WTC11 (cell line): ENCODE results near the gene MSL1. TPM values are rescaled to one million over a fixed set of nuclear protein-coding genes. Genes with fewer than 3 reads are reported as not detected.

Experiments
- ATAC-seq: fragments of 200-7000 bp; cut with Tn5 transposase; 2 replicates; pipeline ENCODE4 v1.10.0; 2021; ENCODE audit warnings: mild to moderate bottlenecking, moderate library complexity
- CTCF ChIA-PET: fragments of 300-600 bp; sonication (Branson Sonifier 250); formaldehyde crosslinking; loops from one replicate; lab custom pipeline; 2021; ENCODE audit warnings: antibody characterized with exemption; lab: Charles Lee
- POLR2A ChIA-PET: fragments of 350-600 bp; sonication (Branson Sonifier 250); formaldehyde crosslinking; loops from one replicate; lab custom pipeline; 2021; ENCODE audit warnings: antibody characterized with exemption; lab: Charles Lee
- DNase-seq: peaks from one replicate; pipeline ENCODE4 v3.0.0; 2021; ENCODE audit warnings: low spot score
- H3K27ac Mint-ChIP-seq: 2 replicates; pipeline ENCODE4 v1.8.0; 2021; ENCODE audit warnings: mixed read lengths
- H3K27me3 Mint-ChIP-seq: 2 replicates; pipeline ENCODE4 v1.8.0; 2021; ENCODE audit warnings: low read depth, mild to moderate bottlenecking, moderate library complexity, mixed read lengths
- H3K36me3 Mint-ChIP-seq: 2 replicates; pipeline ENCODE4 v1.8.0; 2021; ENCODE audit warnings: mixed read lengths
- H3K4me1 Mint-ChIP-seq: 2 replicates; pipeline ENCODE4 v1.8.0; 2022; ENCODE audit warnings: mixed read lengths
- H3K4me3 Mint-ChIP-seq: 2 replicates; pipeline ENCODE4 v1.8.0; 2021; ENCODE audit warnings: mild to moderate bottlenecking, moderate library complexity, mixed read lengths
- H3K9me3 Mint-ChIP-seq: 2 replicates; pipeline ENCODE4 v1.8.0; 2021; ENCODE audit warnings: mixed read lengths
- ATF1 ChIP-seq: sonication (generic); formaldehyde crosslinking; IDR thresholded peaks from 2 replicates; pipeline ENCODE4 v1.8.1; 2023; ENCODE audit warnings: mild to moderate bottlenecking, moderate library complexity, missing genetic modification reagents
- ATF2 ChIP-seq: sonication (generic); formaldehyde crosslinking; IDR thresholded peaks from 2 replicates; pipeline ENCODE4 v1.8.1; 2022; ENCODE audit warnings: low read depth, missing genetic modification reagents, borderline replicate concordance
- ESRRA ChIP-seq: sonication (generic); formaldehyde crosslinking; IDR thresholded peaks from 2 replicates; pipeline ENCODE4 v1.8.1; 2022; ENCODE audit warnings: mild to moderate bottlenecking, missing genetic modification reagents, borderline replicate concordance
- HMGXB4 ChIP-seq: sonication (generic); formaldehyde crosslinking; IDR thresholded peaks from 2 replicates; pipeline ENCODE4 v1.8.1; 2023; ENCODE audit warnings: mild to moderate bottlenecking, moderate library complexity, missing genetic modification reagents
- STAT6 ChIP-seq: sonication (generic); formaldehyde crosslinking; conservative IDR thresholded peaks from 2 replicates; pipeline ENCODE4 v1.8.1; 2023; ENCODE audit warnings: mild to moderate bottlenecking, low read depth, missing genetic modification reagents, moderate library complexity
- TP53 ChIP-seq: sonication (generic); formaldehyde crosslinking; IDR thresholded peaks from 2 replicates; pipeline ENCODE4 v1.8.1; 2023; ENCODE audit warnings: mild to moderate bottlenecking, missing genetic modification reagents
- ZBTB43 ChIP-seq: sonication (generic); formaldehyde crosslinking; IDR thresholded peaks from 2 replicates; pipeline ENCODE4 v1.8.1; 2023; ENCODE audit warnings: mild to moderate bottlenecking, missing genetic modification reagents
- ZMAT4 ChIP-seq: fragments of 250-450 bp; sonication (Bioruptor Pico); IDR thresholded peaks from 2 replicates; pipeline ENCODE4 v1.9.0; 2021; ENCODE audit warnings: mild to moderate bottlenecking
- ZNF281 ChIP-seq: sonication (generic); formaldehyde crosslinking; IDR thresholded peaks from 2 replicates; pipeline ENCODE4 v1.8.0; 2023; ENCODE audit warnings: mild to moderate bottlenecking, missing genetic modification reagents
- ZNF317 ChIP-seq: sonication (generic); formaldehyde crosslinking; IDR thresholded peaks from 2 replicates; pipeline ENCODE4 v1.8.1; 2023; ENCODE audit warnings: low read depth, mild to moderate bottlenecking, moderate library complexity, missing genetic modification reagents, borderline replicate concordance
- ZNF416 ChIP-seq: fragments of 250-450 bp; sonication (Bioruptor Pico); IDR thresholded peaks from 2 replicates; pipeline ENCODE4 v1.9.0; 2021; ENCODE audit warnings: mild to moderate bottlenecking, inconsistent platforms
- ZNF671 ChIP-seq: fragments of 250-450 bp; sonication (Bioruptor Pico); IDR thresholded peaks from 2 replicates; pipeline ENCODE4 v1.8.0; 2021; ENCODE audit warnings: mild to moderate bottlenecking
- total RNA-seq: library from RNA; stranded (reverse); gene quantifications from 3 replicates; pipeline ENCODE4 v1.2.3, GENCODE V29; 2021
- TF ChIP-seq, protein P1 (sequence below): fragments of 200-600 bp; IDR thresholded peaks from 2 replicates; pipeline ENCODE4 v1.8.0; 2022; ENCODE audit warnings: antibody characterized with exemption
- TF ChIP-seq, protein P2 (sequence below): sonication (generic); formaldehyde crosslinking; IDR thresholded peaks from 2 replicates; pipeline ENCODE4 v1.8.1; 2023; ENCODE audit warnings: mild to moderate bottlenecking, missing genetic modification reagents, moderate library complexity
- TF ChIP-seq, protein P3 (sequence below): fragments of 250-450 bp; sonication (Bioruptor Pico); conservative IDR thresholded peaks from 2 replicates; pipeline ENCODE4 v1.9.0; 2021; ENCODE audit warnings: mild to moderate bottlenecking

Gene MSL1
- total RNA-seq, 1 experiment from 2014 or later: 78.1 TPM

DNA sequence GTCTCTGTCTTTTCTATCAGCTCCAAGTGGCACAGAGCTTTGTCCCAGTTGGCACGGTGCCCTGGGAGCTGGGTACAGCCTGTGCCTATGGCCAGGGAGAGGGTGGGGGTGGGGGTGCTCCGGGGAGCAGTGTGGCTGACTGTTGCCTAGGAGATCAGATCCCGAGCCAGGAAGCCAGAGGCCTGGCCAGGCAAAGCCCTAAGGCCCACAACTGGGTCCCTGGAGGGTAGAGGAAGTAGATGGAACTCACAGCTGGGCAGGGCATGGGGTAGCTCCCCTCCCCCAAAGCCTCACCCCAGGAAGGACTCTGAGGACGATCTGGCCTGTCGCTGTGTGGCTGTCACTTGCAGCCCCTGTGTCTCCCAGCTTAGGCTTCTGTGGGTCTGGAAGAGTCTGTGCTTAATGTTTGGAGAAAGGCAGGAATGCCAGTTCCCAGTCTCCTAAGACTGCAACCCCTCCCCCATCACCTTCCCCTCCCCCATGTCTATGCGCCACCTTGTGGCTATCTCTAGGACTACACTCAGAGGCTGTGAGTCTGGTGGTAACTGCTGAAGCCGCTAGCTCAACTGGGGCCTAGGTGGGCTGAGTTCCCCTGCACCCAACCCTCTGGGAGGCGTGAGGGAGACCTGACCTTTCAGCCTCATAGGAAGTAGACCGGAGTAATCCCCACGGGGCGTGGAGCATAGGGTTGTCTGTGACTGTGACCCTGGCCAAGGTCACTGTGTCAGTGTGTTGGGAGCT lies 46.4 kb upstream of the MSL1 start:
- ATAC-seq (peak; percentile 74), DNase-seq (peak; percentile 87)
- CTCF ChIA-PET: interaction anchor here (0.5 to 7.3 kb wide), 48 partner anchors 9 to 426 kb away, joined by 3 to 252 read pairs (median 6); partner anchors contain the start of genes CASC3, CSF3, MED24 and NR1D1
- peaks cover 47% of the 10 kb centered on the region for H3K4me1 Mint-ChIP-seq
- H3K4me3 Mint-ChIP-seq: no peak overlapping the region
- POLR2A ChIA-PET: interaction anchor here (0.6 to 2.8 kb wide), 15 partner anchors 11 to 157 kb away, joined by 3 to 9 read pairs (median 3); partner anchors contain the start of genes MED24, PSMD3 and THRA
- no peaks in the 10 kb centered on the region for H3K27me3 Mint-ChIP-seq
- H3K9me3 Mint-ChIP-seq: no peaks in the 10 kb centered on the region
- H3K27ac Mint-ChIP-seq: peak overlapping the region; percentile 70; the same call in 1 of the 2 replicates
- TF ChIP-seq ZNF281 (peak; percentile 94), STAT6 (CRISPR knock-in tag) (no peak), ZNF416 (0 out of 2 replicates have a peak, but pooled peaks have one; percentile 19), HMGXB4 (CRISPR knock-in tag) (peak; percentile 34; the same call in 1 of the 2 replicates), ZNF317 (no peak), ZMAT4 (CRISPR knock-in tag) (no peak), TP53 (CRISPR knock-in tag) (0 out of 2 replicates have a peak, but pooled peaks have one; percentile 41), ZBTB43 (CRISPR knock-in tag) (no peak), ESRRA (CRISPR knock-in tag) (0 out of 2 replicates have a peak, but pooled peaks have one; percentile 21)
- TF ChIP-seq, protein P1, sequence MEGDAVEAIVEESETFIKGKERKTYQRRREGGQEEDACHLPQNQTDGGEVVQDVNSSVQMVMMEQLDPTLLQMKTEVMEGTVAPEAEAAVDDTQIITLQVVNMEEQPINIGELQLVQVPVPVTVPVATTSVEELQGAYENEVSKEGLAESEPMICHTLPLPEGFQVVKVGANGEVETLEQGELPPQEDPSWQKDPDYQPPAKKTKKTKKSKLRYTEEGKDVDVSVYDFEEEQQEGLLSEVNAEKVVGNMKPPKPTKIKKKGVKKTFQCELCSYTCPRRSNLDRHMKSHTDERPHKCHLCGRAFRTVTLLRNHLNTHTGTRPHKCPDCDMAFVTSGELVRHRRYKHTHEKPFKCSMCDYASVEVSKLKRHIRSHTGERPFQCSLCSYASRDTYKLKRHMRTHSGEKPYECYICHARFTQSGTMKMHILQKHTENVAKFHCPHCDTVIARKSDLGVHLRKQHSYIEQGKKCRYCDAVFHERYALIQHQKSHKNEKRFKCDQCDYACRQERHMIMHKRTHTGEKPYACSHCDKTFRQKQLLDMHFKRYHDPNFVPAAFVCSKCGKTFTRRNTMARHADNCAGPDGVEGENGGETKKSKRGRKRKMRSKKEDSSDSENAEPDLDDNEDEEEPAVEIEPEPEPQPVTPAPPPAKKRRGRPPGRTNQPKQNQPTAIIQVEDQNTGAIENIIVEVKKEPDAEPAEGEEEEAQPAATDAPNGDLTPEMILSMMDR: peak; percentile 88
- H3K36me3 Mint-ChIP-seq: no peaks in the 10 kb centered on the region

GRCh38 chr17:40075942-40076498 lies 45.8 kb upstream of the MSL1 start:
- H3K4me3 Mint-ChIP-seq: no peak overlapping the region
- TF ChIP-seq ATF1 (CRISPR knock-in tag) (no peak), ATF2 (CRISPR knock-in tag) (no peak), ZNF671 (CRISPR knock-in tag) (no peak)
- TF ChIP-seq, protein P2, sequence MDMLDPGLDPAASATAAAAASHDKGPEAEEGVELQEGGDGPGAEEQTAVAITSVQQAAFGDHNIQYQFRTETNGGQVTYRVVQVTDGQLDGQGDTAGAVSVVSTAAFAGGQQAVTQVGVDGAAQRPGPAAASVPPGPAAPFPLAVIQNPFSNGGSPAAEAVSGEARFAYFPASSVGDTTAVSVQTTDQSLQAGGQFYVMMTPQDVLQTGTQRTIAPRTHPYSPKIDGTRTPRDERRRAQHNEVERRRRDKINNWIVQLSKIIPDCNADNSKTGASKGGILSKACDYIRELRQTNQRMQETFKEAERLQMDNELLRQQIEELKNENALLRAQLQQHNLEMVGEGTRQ (CRISPR knock-in tag): no peak
- TF ChIP-seq, protein P3, sequence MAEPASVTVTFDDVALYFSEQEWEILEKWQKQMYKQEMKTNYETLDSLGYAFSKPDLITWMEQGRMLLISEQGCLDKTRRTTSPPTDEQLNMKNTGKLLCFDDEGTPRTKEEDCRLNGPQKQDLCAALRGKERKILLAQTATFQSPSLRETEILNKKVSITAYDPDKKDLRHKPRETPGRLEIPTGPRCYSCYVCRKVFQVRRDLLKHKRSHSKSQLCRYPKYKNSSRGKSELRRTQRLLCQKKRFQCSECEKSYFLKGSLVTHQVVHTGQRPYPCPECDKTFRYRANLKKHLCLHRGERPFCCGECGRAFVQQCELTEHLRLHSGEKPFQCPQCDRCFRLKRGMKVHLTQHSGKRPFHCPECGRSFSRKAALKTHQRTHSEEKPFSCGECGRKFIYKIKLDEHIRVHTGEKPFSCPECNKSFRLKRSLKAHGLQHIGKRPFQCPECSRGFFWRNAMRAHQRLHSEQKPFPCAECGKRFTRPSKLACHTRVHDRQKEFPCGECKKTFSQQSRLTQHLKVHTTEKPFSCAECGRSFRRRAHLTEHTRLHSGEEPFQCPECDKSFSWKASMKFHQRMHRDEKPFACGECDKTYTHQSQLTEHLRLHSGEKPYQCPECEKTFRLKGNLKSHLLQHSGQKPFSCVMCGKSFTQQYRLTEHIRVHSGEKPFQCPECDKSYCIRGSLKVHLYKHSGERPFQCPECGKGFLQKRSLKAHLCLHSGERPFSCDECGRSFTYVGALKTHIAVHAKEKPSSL (CRISPR knock-in tag): no peak

More at GRCh38 chr17:40075942-40076498, 45.8 kb upstream of the MSL1 start:
- H3K4me1 Mint-ChIP-seq: peaks cover 40% of the 10 kb centered on the region
- CTCF ChIA-PET: interaction anchor here (0.7 to 7.3 kb wide), 41 partner anchors 9 to 401 kb away, joined by 3 to 252 read pairs (median 8); partner anchors contain the start of genes CASC3, CSF3, MED24 and NR1D1
- H3K36me3 Mint-ChIP-seq: no peaks in the 10 kb centered on the region
- ATAC-seq (0 out of 2 replicates have a peak, but pooled peaks have one; percentile 4), DNase-seq (no peak)
- H3K9me3 Mint-ChIP-seq: no peaks in the 10 kb centered on the region
- POLR2A ChIA-PET: interaction anchor here (0.6 to 2.8 kb wide), 10 partner anchors 12 to 157 kb away, joined by 3 to 9 read pairs (median 4); partner anchors contain the start of genes MED24 and THRA
- H3K27me3 Mint-ChIP-seq: no peaks in the 10 kb centered on the region
- H3K27ac Mint-ChIP-seq: peak overlapping the region; percentile 70; the same call in 1 of the 2 replicates
